ENCODE measurements around the gene PTEN. TPM values are rescaled to one million over a fixed set of nuclear protein-coding genes. Genes with fewer than 3 reads are reported as not detected.

The PTEN gene
- total and polyA plus RNA-seq, 7 donors: 27.0 to 180 (median 80.0) TPM

GRCh38 chr10:87920538-87920937, 57.1 kb downstream of the PTEN start:
- no peak overlapping the region for H3K4me3 ChIP-seq
- intact Hi-C loops (cut with DNase I): no loop called here
- H3K9me3 ChIP-seq: no peaks in the 10 kb centered on the region
- H3K36me3 ChIP-seq: no peaks in the 10 kb centered on the region
- no peak overlapping the region for H3K27ac ChIP-seq
- H3K4me1 ChIP-seq: peaks cover 0 to 69% (median 39%) of the 10 kb centered on the region in 4 donors
- TF ChIP-seq CTCF (IDR thresholded peaks at IDR 0.05): no peak
- TF ChIP-seq POLR2AphosphoS5 (IDR thresholded peaks at IDR 0.05): no peak
- TF ChIP-seq EP300 (IDR thresholded peaks at IDR 0.05): no peak
- no peak for TF ChIP-seq POLR2A (IDR thresholded peaks at IDR 0.05)
- DNase-seq: no peak
- no peaks in the 10 kb centered on the region for H3K27me3 ChIP-seq
- WGBS, 2 donors: 97 to 98% methylated on average over 4 of the region's 4 CpGs

- H3K9me3 ChIP-seq: no peaks in the 10 kb centered on the region
- no peaks in the 10 kb centered on the region for H3K36me3 ChIP-seq
- no peak overlapping the region for H3K27ac ChIP-seq
- WGBS, 2 donors: 80% methylated on average over 10 of the region's 10 CpGs
- no peak for TF ChIP-seq EP300 (IDR thresholded peaks at IDR 0.05)
- no peak for TF ChIP-seq CTCF (IDR thresholded peaks at IDR 0.05)
- no peak for TF ChIP-seq POLR2A (IDR thresholded peaks at IDR 0.05)
- no peak for TF ChIP-seq POLR2AphosphoS5 (IDR thresholded peaks at IDR 0.05)
- intact Hi-C loops (cut with DNase I): no loop called here
- H3K4me3 ChIP-seq: no peak overlapping the region
- H3K4me1 ChIP-seq: peaks cover 0 to 72% (median 30%) of the 10 kb centered on the region in 4 donors
- no peaks in the 10 kb centered on the region for H3K27me3 ChIP-seq
- no peak for DNase-seq
These were observed 58.7 kb downstream of the PTEN start for GRCh38 chr10:87921931-87922688.

GRCh38 chr10:87923233-87923632, 59.8 kb downstream of the PTEN start:
- intact Hi-C loops (cut with DNase I): no loop called here
- 96 to 97% methylated on average over 4 of the region's 4 CpGs for WGBS, 2 donors
- no peak overlapping the region for H3K27ac ChIP-seq
- H3K27me3 ChIP-seq: no peaks in the 10 kb centered on the region
- TF ChIP-seq POLR2AphosphoS5 (IDR thresholded peaks at IDR 0.05): no peak
- no peak for TF ChIP-seq CTCF (IDR thresholded peaks at IDR 0.05)
- no peak for TF ChIP-seq POLR2A (IDR thresholded peaks at IDR 0.05)
- no peak for TF ChIP-seq EP300 (IDR thresholded peaks at IDR 0.05)
- no peaks in the 10 kb centered on the region for H3K9me3 ChIP-seq
- no peak for DNase-seq
- H3K4me1 ChIP-seq: peaks cover 0 to 64% (median 29%) of the 10 kb centered on the region in 4 donors
- no peak overlapping the region for H3K4me3 ChIP-seq
- no peaks in the 10 kb centered on the region for H3K36me3 ChIP-seq

- TF ChIP-seq POLR2A (IDR thresholded peaks at IDR 0.05) (no peak), CTCF (IDR thresholded peaks at IDR 0.05) (no peak), POLR2AphosphoS5 (IDR thresholded peaks at IDR 0.05) (no peak), EP300 (IDR thresholded peaks at IDR 0.05) (no peak)
- Histone ChIP-seq H3K4me1 (peaks cover 0 to 71% (median 43%) of the 10 kb centered on the region in 4 donors), H3K4me3 (no peak overlapping the region), H3K27ac (no peak overlapping the region), H3K36me3 (no peaks in the 10 kb centered on the region), H3K9me3 (no peaks in the 10 kb centered on the region), H3K27me3 (no peaks in the 10 kb centered on the region)
- 13 to 54% methylated on average over 2 of the region's 2 CpGs for WGBS, 2 donors
- no peak for DNase-seq
- intact Hi-C loops (cut with DNase I): no loop called here
These were observed 62.1 kb downstream of the PTEN start for GRCh38 chr10:87925570-87925969.

Data from sigmoid colon (tissue), 7 donors.